IMR-90 (cell line): Measurements from ENCODE around the gene ABT1. TPM values are rescaled to one million over a fixed set of nuclear protein-coding genes. Genes with fewer than 3 reads are reported as not detected.

Source experiments
- ATAC-seq: fragments of 200-7000 bp; cut with Tn5 transposase; 2 replicates; pipeline ENCODE4 v1.9.1; 2020; ENCODE audit warnings: low read depth, mild to moderate bottlenecking, moderate library complexity
- BruUV-seq: library from RNA; stranded (reverse); fragments of 400-500 nt; replicated peaks from 2 replicates; lab custom pipeline; 2021; lab: Mats Ljungman, UMichigan
- CTCF ChIA-PET: fragments of 300-600 bp; formaldehyde crosslinking; extraction: SDS; loops from one replicate; lab custom pipeline; 2021; ENCODE audit warnings: antibody characterized with exemption; lab: Yijun Ruan, JAX
- POLR2A ChIA-PET: fragments of 300-600 bp; sonication (Branson Sonifier 250); formaldehyde crosslinking; loops from one replicate; lab custom pipeline; 2022; ENCODE audit warnings: antibody characterized with exemption; ENCODE audit not compliant: unreplicated experiment; lab: Charles Lee
- DNase-seq: peaks from one replicate; pipeline ENCODE4 v3.0.0; 2013
- H2AFZ ChIP-seq: replicated peaks from 2 replicates; pipeline ENCODE3; 2013; ENCODE audit warnings: low read length, mild to moderate bottlenecking; ENCODE audit not compliant: poor library complexity
- H2AK5ac ChIP-seq: 2 replicates; pipeline ENCODE4 v1.6.1; 2013; ENCODE audit warnings: low read depth, low read length, inconsistent platforms
- H2AK9ac ChIP-seq: replicated peaks from 2 replicates; pipeline ENCODE3; 2013; ENCODE audit warnings: mild to moderate bottlenecking, low read depth, low read length, moderate library complexity; ENCODE audit not compliant: poor library complexity
- H2BK120ac ChIP-seq: 2 replicates; pipeline ENCODE4 v1.6.1; 2013; ENCODE audit warnings: low read depth, low read length, inconsistent platforms
- H2BK15ac ChIP-seq: 3 replicates; pipeline ENCODE4 v1.6.1; 2013; ENCODE audit warnings: low read depth, low read length, inconsistent platforms
- H2BK20ac ChIP-seq: 2 replicates; pipeline ENCODE4 v1.6.1; 2013; ENCODE audit warnings: low read depth, mild to moderate bottlenecking, inconsistent platforms, low read length, moderate library complexity
- H2BK5ac ChIP-seq: 2 replicates; pipeline ENCODE4 v1.6.1; 2013; ENCODE audit warnings: mild to moderate bottlenecking, low read depth, low read length, inconsistent platforms; ENCODE audit not compliant: poor library complexity, severe bottlenecking
- H3K14ac ChIP-seq: replicated peaks from 2 replicates; pipeline ENCODE4 v1.6.1; 2013; ENCODE audit warnings: low read depth, low read length, inconsistent platforms
- H3K18ac ChIP-seq: 2 replicates; pipeline ENCODE4 v1.6.1; 2013; ENCODE audit warnings: low read depth, low read length, control low read depth
- H3K23ac ChIP-seq: 2 replicates; pipeline ENCODE4 v1.6.1; 2013; ENCODE audit warnings: low read depth, low read length, inconsistent platforms
- H3K27ac ChIP-seq: 2 replicates; pipeline ENCODE4 v1.5.1; 2013; ENCODE audit warnings: mild to moderate bottlenecking, control low read depth, low read length; ENCODE audit not compliant: insufficient read depth
- H3K27me3 ChIP-seq: 2 replicates; pipeline ENCODE4 v1.6.1; 2013; ENCODE audit warnings: low read length; ENCODE audit not compliant: control insufficient read depth, insufficient read depth
- H3K36me3 ChIP-seq: 2 replicates; pipeline ENCODE4 v1.6.1; 2013; ENCODE audit warnings: low read length, mixed read lengths; ENCODE audit not compliant: control insufficient read depth, insufficient read depth
- H3K4ac ChIP-seq: 2 replicates; pipeline ENCODE4 v1.6.1; 2013; ENCODE audit warnings: low read depth, low read length, inconsistent platforms
- H3K4me1 ChIP-seq: 2 replicates; pipeline ENCODE4 v1.6.1; 2013; ENCODE audit warnings: low read length, mixed read lengths; ENCODE audit not compliant: control insufficient read depth, insufficient read depth
- H3K4me2 ChIP-seq: 2 replicates; pipeline ENCODE4 v1.6.1; 2013; ENCODE audit warnings: low read depth, mild to moderate bottlenecking, control low read depth, low read length, moderate library complexity
- H3K4me3 ChIP-seq: 2 replicates; pipeline ENCODE4 v1.5.1; 2013; ENCODE audit warnings: low read depth, mild to moderate bottlenecking, control low read depth, low read length, moderate library complexity; ENCODE audit not compliant: insufficient read depth
- H3K56ac ChIP-seq: 2 replicates; pipeline ENCODE4 v1.6.1; 2013; ENCODE audit warnings: low read length, inconsistent platforms; ENCODE audit not compliant: insufficient read depth; ENCODE audit errors: extremely low read depth
- H3K79me1 ChIP-seq, 2 experiments: 2 replicates each; pipeline ENCODE4 v1.6.1; 2013; ENCODE audit warnings: low read length in 2 of 2, inconsistent platforms in 1 of 2, low read depth in 1 of 2
- H3K9ac ChIP-seq: 2 replicates; pipeline ENCODE4 v1.6.1; 2013; ENCODE audit warnings: low read depth, low read length, control low read depth
- H3K9me1 ChIP-seq: 2 replicates; pipeline ENCODE4 v1.6.1; 2013; ENCODE audit warnings: low read length, inconsistent platforms; ENCODE audit not compliant: insufficient read depth
- H3K9me3 ChIP-seq: 2 replicates; pipeline ENCODE4 v1.6.1; 2013; ENCODE audit warnings: low read length; ENCODE audit not compliant: control insufficient read depth, insufficient read depth
- H4K20me1 ChIP-seq: 2 replicates; pipeline ENCODE4 v1.6.1; 2013; ENCODE audit warnings: low read length, inconsistent platforms; ENCODE audit not compliant: insufficient read depth
- H4K5ac ChIP-seq: 2 replicates; pipeline ENCODE4 v1.6.1; 2013; ENCODE audit warnings: mild to moderate bottlenecking, low read depth, low read length, control low read depth
- H4K8ac ChIP-seq, 2 experiments: 2 replicates each; pipeline ENCODE4 v1.6.1; 2013; ENCODE audit warnings: low read depth in 2 of 2, low read length in 2 of 2, control low read depth in 1 of 2, inconsistent platforms in 1 of 2
- H4K91ac ChIP-seq: 2 replicates; pipeline ENCODE4 v1.6.1; 2013; ENCODE audit warnings: low read depth, low read length, inconsistent platforms; ENCODE audit not compliant: insufficient read depth
- BHLHE40 ChIP-seq: fragments of 150-350 bp; IDR thresholded peaks from 2 replicates; pipeline ENCODE4 v1.6.1; 2016; ENCODE audit warnings: mild to moderate bottlenecking, low read depth, low read length
- CTCF ChIP-seq: conservative IDR thresholded peaks from 2 replicates; pipeline ENCODE4 v1.5.1; 2012; ENCODE audit warnings: mild to moderate bottlenecking, low read depth, low read length, improper control_type of control experiment
- RAD21 ChIP-seq: IDR thresholded peaks from 2 replicates; pipeline ENCODE4 v1.6.1; 2012; ENCODE audit warnings: low read length, improper control_type of control experiment
- SMC3 ChIP-seq: fragments of 150-350 bp; IDR thresholded peaks from 2 replicates; pipeline ENCODE4 v1.6.1; 2016; ENCODE audit warnings: low read depth, mild to moderate bottlenecking, antibody characterized with exemption, low read length, moderate library complexity
- WGBS, 2 experiments: methylation state at CpG; one replicate each; pipeline versions ENCODE4 v1.1.5 to v1.1.7; 2013; ENCODE audit warnings: missing lambda C conversion rate in 2 of 2; ENCODE audit not compliant: insufficient read length in 1 of 2; ENCODE audit errors: extremely low coverage in 2 of 2; 5-methylcytosine and 5-hydroxymethylcytosine counted together
- dilution Hi-C: fragments of 300-500 bp; cut with HindIII; formaldehyde crosslinking; loops from one replicate; pipeline ENCODE4 v1.14.3; 2018; ENCODE audit warnings: low sequenced_read_pairs; ENCODE audit not compliant: unreplicated experiment
- in situ Hi-C: fragments of 300-500 bp; cut with MboI; formaldehyde crosslinking; loops from 3 replicates; pipeline ENCODE4 v1.14.3; 2019; ENCODE audit warnings: low sequenced_read_pairs, inconsistent platforms, mixed read lengths
- intact Hi-C: fragments of 100-400 bp; cut with micrococcal nuclease; formaldehyde crosslinking; loops from 2 replicates; pipeline ENCODE4 v1.10.0; 2022
- polyA plus RNA-seq, 3 experiments: library from polyadenylated mRNA; depleted of rRNA; stranded (reverse); fragments of >200 nt; gene quantifications; 2 replicates each; pipeline ENCODE4 v1.2.3, GENCODE V29; 2012; ENCODE audit warnings: low replicate concordance in 1 of 3
- total RNA-seq: library from RNA; depleted of rRNA; stranded (reverse); fragments of >200 nt; gene quantifications from 2 replicates; pipeline ENCODE4 v1.2.3, GENCODE V29; 2012

The ABT1 gene
- total and polyA plus RNA-seq, 2 of the 4 experiments (the other 2 are of a cell fraction) = 15.2 to 15.4 TPM

- Histone ChIP-seq H4K8ac (peak overlapping the region; percentile 69 to 84; a peak in 3 of 4 replicates), H2BK15ac (no peak overlapping the region), H4K20me1 (no peaks in the 10 kb centered on the region), H3K79me1 (peaks cover 8 to 19% of the 10 kb centered on the region in 2 experiments; a peak in 3 of 4 replicates), H4K91ac (peak overlapping the region; percentile 49), H2BK120ac (peak overlapping the region; percentile 40; the same call in 1 of the 2 replicates), H4K5ac (peak overlapping the region; percentile 40; the same call in 1 of the 2 replicates), H3K56ac (no peak overlapping the region), H3K36me3 (peaks cover 12% of the 10 kb centered on the region), H2AFZ (peak overlapping the region; percentile 95), H3K9me3 (no peaks in the 10 kb centered on the region), H3K14ac (no peak overlapping the region), H2AK5ac (no peak overlapping the region), H3K9ac (peak overlapping the region; percentile 66), H3K4me1 (peaks cover 3% of the 10 kb centered on the region; the same call in 1 of the 2 replicates), H2BK20ac (no peak overlapping the region), H3K18ac (no peak overlapping the region), H3K9me1 (no peaks in the 10 kb centered on the region; the same call in 1 of the 2 replicates), H3K4ac (no peak overlapping the region; the same call in 1 of the 2 replicates), H2BK5ac (peak overlapping the region; percentile 57), H2AK9ac (peak overlapping the region; percentile 47), H3K4me3 (peak overlapping the region; percentile 61), H3K4me2 (peak overlapping the region; percentile 91), H3K27me3 (no peaks in the 10 kb centered on the region), H3K27ac (peak overlapping the region; percentile 25; the same call in 1 of the 2 replicates), H3K23ac (no peak overlapping the region)
- DNase-seq (peak; percentile 84), ATAC-seq (peak; percentile 74)
- in situ Hi-C loops (no loop called here), intact Hi-C loops (loop anchor here (1.0 kb wide), 3 partner anchors 18 to 254 kb away; no protein-coding TSS in a partner anchor), dilution Hi-C loops (no loop called here)
- ChIA-PET CTCF (interaction anchor here (0.5 to 2.4 kb wide), 18 partner anchors 10 to 496 kb away, joined by 3 to 24 read pairs (median 6); a partner anchor contains a TSS), POLR2A (no interaction called here)
- BruUV-seq = no TSS peak
- 0% methylated on average over 6 of the region's 39 CpGs; no CpG with 5 or more reads in 1 of the 2 experiments for WGBS, 2 experiments
- TF ChIP-seq CTCF (peak; percentile 89), RAD21 (peak; percentile 78), SMC3 (peak; percentile 79), BHLHE40 (no peak)
These were observed 984 bp upstream of the ABT1 start for GRCh38 chr6:26595669-26596269.
